Measurements from ENCODE around the gene C2orf72.

C2orf72 gene

DNA sequence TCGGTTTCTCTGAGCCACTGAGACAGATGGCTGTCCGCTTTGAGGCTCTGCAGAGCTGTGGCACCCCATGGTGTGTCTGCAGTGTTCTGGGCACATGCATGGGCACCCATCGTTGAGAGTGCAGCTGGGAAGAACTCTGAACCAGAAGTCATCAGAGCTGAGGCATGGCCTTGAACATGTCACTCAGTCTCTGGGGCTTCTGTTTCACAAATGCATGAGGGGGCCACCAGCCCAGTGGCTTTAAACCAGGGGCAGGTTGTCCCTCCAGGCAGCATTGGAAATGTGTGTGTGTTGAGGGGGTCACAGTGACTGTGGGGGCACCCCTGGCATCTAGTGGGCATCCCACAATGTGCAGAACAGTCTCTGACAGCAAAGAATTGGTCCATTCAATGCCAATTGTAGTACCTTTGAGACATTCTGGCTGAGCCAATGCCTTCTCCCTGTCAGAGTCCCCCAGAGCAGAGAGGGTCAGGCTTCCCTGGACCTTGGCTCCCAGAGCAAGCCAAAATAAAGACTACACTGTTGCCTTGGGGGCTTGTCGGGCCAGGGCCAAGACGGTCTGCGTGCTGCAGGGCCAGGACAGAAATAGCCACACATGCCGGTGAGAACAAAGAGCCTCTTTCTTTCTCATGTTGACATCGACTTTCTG, 10.1 kb downstream of the C2orf72 start:
- Histone ChIP-seq H2AFZ (ENCODE audit: low read length) (no peak overlapping the region), H3K9me2 (replicated peaks; ENCODE audit: low read depth, low read length) (no peaks in the 10 kb centered on the region), H3K9me3 (ENCODE audit: insufficient read depth, low read depth, low read length) (no peaks in the 10 kb centered on the region), H3K27me3 (ENCODE audit: insufficient read depth, low read length, poor library complexity, severe bottlenecking) (peaks cover 4% of the 10 kb centered on the region), H3K4me1 (ENCODE audit: insufficient read depth, low read length, poor library complexity, severe bottlenecking) (no peaks in the 10 kb centered on the region), H3K36me3 (ENCODE audit: insufficient read depth, low read length) (no peaks in the 10 kb centered on the region), H3K4me3 (ENCODE audit: low read length, poor library complexity, severe bottlenecking) (no peak overlapping the region), H3K79me2 (ENCODE audit: insufficient read depth, low read length) (no peaks in the 10 kb centered on the region), H3F3A (ENCODE audit: low read depth) (no peaks in the 10 kb centered on the region), H4K20me1 (ENCODE audit: insufficient read depth, low read length, poor library complexity, severe bottlenecking) (no peaks in the 10 kb centered on the region), H3K4me2 (ENCODE audit: low read depth, low read length, poor library complexity, severe bottlenecking) (no peak overlapping the region), H3K9ac (ENCODE audit: low read depth, low read length, poor library complexity, severe bottlenecking) (no peak overlapping the region)
- no peak for TF ChIP-seq CTCF (conservative IDR thresholded peaks at IDR 0.05; ENCODE audit: low read length)
- TF ChIP-seq EZH2phosphoT487 (IDR thresholded peaks at IDR 0.05; ENCODE audit: borderline replicate concordance) = no peak

GRCh38 chr2:231047923-231048915, 10.9 kb downstream of the C2orf72 start:
- H3F3A ChIP-seq (ENCODE audit: low read depth) = no peaks in the 10 kb centered on the region
- no peak for TF ChIP-seq EZH2phosphoT487 (IDR thresholded peaks at IDR 0.05; ENCODE audit: borderline replicate concordance)
- TF ChIP-seq CTCF (conservative IDR thresholded peaks at IDR 0.05; ENCODE audit: low read length) = no peak
- H3K4me1 ChIP-seq (ENCODE audit: insufficient read depth, low read length, poor library complexity, severe bottlenecking) = peaks cover 3% of the 10 kb centered on the region
- H3K27me3 ChIP-seq (ENCODE audit: insufficient read depth, low read length, poor library complexity, severe bottlenecking) = peaks cover 4% of the 10 kb centered on the region
- H3K4me2 ChIP-seq (ENCODE audit: low read depth, low read length, poor library complexity, severe bottlenecking) = no peak overlapping the region
- no peaks in the 10 kb centered on the region for H3K79me2 ChIP-seq (ENCODE audit: insufficient read depth, low read length)
- H3K9me2 ChIP-seq (replicated peaks; ENCODE audit: low read depth, low read length) = no peaks in the 10 kb centered on the region
- H3K4me3 ChIP-seq (ENCODE audit: low read length, poor library complexity, severe bottlenecking) = no peak overlapping the region
- no peaks in the 10 kb centered on the region for H3K36me3 ChIP-seq (ENCODE audit: insufficient read depth, low read length)
- H3K9me3 ChIP-seq (ENCODE audit: insufficient read depth, low read depth, low read length) = no peaks in the 10 kb centered on the region
- H4K20me1 ChIP-seq (ENCODE audit: insufficient read depth, low read length, poor library complexity, severe bottlenecking) = no peaks in the 10 kb centered on the region
- no peak overlapping the region for H2AFZ ChIP-seq (ENCODE audit: low read length)
- no peak overlapping the region for H3K9ac ChIP-seq (ENCODE audit: low read depth, low read length, poor library complexity, severe bottlenecking)

DNA sequence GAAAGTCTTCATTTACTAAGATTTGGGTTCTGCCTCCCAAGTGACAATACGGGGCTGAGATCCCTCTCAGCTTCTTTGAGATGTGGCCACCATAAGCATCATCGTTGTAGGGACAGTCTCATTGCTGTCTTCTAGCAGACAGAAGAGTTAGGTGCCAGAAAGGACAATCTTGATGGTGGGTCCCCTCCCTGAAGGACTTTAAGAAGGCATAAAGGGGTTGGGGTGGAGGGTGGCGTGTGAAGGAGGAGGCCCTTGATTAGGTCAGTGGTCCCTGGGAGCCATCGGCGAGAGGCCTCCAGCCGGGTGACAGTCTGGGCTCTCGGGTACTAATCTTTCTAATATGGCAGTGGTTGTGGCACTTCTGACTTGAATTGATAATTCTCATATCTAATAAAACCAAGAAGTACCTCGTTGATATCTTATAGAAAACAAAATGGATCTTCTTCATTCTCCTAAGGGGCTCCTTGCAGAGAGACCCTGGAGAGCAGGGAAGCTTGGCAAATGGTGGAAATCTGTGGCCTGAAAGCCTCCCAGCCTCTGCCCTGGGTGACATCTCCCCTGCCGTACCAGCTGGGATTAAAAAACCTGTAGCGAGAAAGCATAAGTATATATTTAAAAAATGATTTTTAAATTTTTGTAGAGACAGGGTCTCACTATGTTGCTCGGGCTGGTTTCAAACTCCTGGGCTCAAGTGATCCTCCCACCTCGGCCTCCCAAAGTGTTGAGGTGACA, 12.1 kb downstream of the C2orf72 start:
- no peak overlapping the region for H3K9ac ChIP-seq (ENCODE audit: low read depth, low read length, poor library complexity, severe bottlenecking)
- no peaks in the 10 kb centered on the region for H3K79me2 ChIP-seq (ENCODE audit: insufficient read depth, low read length)
- H3F3A ChIP-seq (ENCODE audit: low read depth) = no peaks in the 10 kb centered on the region
- H2AFZ ChIP-seq (ENCODE audit: low read length) = no peak overlapping the region
- H3K9me2 ChIP-seq (replicated peaks; ENCODE audit: low read depth, low read length) = no peaks in the 10 kb centered on the region
- H3K36me3 ChIP-seq (ENCODE audit: insufficient read depth, low read length) = no peaks in the 10 kb centered on the region
- no peaks in the 10 kb centered on the region for H3K9me3 ChIP-seq (ENCODE audit: insufficient read depth, low read depth, low read length)
- no peak for TF ChIP-seq EZH2phosphoT487 (IDR thresholded peaks at IDR 0.05; ENCODE audit: borderline replicate concordance)
- H3K4me2 ChIP-seq (ENCODE audit: low read depth, low read length, poor library complexity, severe bottlenecking) = no peak overlapping the region
- no peak overlapping the region for H3K4me3 ChIP-seq (ENCODE audit: low read length, poor library complexity, severe bottlenecking)
- no peaks in the 10 kb centered on the region for H4K20me1 ChIP-seq (ENCODE audit: insufficient read depth, low read length, poor library complexity, severe bottlenecking)
- H3K27me3 ChIP-seq (ENCODE audit: insufficient read depth, low read length, poor library complexity, severe bottlenecking) = peaks cover 4% of the 10 kb centered on the region
- peaks cover 4% of the 10 kb centered on the region for H3K4me1 ChIP-seq (ENCODE audit: insufficient read depth, low read length, poor library complexity, severe bottlenecking)
